ENCODE measurements around the gene SFMBT2.

Gene SFMBT2

GRCh38 chr10:7170626-7171322, 240.1 kb downstream of the SFMBT2 start:
- no peak for DNase-seq

- DNase-seq: no peak
Observed at GRCh38 chr10:7168414-7168813, 242.4 kb downstream of the SFMBT2 start.

DNA sequence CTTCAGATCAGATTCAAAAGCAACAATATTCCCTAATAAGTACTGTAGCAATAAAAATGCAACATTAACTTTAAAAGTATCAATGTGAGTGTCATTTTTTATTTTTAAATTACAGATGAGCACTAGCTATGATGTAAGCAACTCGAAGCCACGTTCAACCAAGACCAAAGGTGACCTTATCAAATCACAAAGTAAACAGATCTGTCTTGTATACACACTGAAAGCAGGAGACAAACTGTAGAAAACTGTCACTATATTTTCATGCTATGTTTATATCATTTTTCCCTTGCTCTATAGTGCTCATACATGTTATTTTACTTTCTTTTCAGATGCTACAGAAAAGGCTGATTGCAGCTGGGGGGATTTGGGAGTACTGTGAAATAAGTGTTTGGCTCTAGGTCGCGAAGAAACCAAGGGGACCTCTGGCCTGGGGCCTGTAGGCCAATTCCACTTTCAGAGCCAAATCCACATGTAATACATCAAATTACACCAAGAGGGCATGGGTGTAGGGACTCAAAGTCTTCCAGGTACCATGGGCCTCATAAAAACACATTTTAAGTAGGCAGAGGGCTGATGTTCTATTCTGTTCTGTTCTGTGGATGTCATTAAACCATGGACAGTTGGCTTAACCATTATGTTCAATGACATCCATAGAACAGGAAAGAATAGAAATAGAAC, 245.2 kb downstream of the SFMBT2 start:
- no peak for DNase-seq

DNA sequence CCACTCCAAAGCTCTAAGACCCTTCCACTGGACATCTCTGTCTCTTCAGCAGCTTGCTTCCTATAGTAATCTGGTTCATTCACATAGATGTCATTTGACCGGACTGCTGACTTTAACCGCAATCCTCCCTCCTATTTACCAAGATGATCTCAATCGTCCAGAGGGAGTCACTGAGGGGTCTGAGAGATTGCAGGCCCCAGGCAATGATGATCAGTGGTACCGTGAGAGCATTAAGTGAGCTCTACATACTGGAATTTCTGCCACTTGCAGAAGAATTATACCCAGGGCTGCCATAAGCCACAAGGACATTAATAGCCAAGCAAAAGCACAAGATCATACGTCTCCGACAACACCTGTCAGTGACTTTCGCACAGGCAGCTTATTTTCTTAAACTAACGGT, 245.9 kb downstream of the SFMBT2 start:
- DNase-seq: no peak

- DNase-seq: no peak
Observed at GRCh38 chr10:7162331-7162730, 248.5 kb downstream of the SFMBT2 start.

DNA sequence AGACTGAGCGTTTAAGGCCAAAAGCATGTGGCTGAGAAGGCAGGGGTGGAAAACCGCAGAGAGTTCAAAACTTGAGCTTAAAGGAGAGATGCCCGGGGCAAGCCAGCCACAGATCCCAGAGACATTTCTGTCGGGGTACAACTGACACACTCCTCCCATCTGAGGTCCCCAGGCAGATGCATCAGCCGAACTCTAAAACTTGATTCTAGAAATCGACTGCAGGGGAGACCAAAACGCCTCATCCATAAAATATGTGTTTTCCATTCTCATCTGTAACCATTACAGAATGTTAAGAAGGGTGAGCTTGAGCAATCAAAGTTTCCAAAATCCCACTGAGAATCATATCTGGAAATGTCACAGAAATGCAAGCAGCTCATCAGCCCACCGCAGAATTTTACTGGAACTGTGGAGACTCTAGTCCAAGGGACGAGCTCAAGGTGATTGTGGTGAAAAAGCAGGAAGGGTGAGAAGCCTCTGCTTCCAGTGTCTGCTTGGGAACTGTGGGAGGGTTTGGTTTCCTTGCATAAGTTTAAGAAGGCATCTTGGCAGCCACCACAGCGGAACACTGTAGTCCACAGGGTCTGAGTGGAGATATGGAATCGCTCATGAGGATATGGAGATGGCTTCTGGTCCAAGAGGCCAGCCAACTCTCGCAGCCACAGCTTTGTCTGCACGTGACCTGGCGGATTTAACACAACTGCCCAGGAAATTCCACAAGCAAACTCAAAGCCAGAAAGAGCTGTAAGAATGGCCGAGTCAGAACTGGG, 249.2 kb downstream of the SFMBT2 start:
- DNase-seq: peak; percentile 31

DNA sequence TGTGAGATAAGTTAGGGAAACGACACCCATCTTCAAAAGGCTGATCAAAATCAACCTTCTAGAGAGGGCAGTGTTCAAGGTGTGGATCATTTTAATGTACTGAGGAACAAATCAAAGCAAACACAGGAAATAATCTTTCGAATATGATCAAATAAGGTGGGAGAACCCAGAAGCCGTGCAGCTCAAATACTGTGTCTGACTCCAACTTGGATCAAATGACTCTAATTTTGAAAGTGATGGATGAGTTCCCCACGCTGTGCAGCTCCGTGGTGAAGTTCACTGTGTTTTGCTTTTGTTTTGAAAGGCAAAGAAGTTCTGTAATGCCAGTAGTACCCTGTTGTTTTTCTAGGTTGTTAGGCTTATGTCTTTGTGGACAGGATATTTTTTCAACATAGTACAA, 250.9 kb downstream of the SFMBT2 start:
- DNase-seq: no peak

DNA sequence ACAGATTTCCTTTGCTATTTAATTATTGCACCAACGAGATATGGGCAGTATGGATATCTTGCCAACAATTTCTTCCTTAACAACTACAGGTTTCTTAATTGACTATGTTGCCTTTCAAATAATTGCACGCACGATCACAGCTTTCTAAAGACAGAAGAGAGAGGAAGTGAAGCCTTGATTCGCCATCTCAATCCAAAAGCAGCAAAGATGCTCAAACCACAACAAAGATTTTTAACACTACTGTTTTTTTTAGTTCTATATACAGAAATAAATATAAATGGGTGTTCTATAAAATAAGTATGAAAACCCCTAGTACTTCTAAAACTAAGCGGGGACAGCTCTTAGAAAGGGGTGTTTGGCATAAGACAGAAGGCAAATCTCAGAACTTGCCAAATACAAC, 251.3 kb downstream of the SFMBT2 start:
- DNase-seq: no peak

DNA sequence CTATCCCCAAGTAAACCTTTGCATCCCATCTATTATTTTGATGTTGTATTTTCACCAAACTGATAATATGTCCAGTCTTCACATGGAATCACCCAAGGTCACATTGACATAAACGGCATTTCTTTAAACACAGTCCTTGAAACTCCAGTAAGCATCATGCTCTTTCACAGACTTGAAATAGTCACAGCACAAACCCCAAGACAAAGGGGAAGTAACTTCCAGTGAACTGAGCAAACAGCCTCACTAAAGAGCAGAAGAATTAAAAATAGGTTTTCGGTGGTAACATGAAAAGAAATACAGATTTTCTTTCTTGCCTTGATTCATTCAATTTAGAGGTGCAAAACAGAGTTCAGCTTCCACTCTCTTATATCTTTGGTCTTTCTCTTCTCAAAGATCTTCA, 253.7 kb downstream of the SFMBT2 start:
- DNase-seq: no peak

- peak; percentile 25 for DNase-seq
Observed at GRCh38 chr10:7153750-7154149, 257.1 kb downstream of the SFMBT2 start.

DNA sequence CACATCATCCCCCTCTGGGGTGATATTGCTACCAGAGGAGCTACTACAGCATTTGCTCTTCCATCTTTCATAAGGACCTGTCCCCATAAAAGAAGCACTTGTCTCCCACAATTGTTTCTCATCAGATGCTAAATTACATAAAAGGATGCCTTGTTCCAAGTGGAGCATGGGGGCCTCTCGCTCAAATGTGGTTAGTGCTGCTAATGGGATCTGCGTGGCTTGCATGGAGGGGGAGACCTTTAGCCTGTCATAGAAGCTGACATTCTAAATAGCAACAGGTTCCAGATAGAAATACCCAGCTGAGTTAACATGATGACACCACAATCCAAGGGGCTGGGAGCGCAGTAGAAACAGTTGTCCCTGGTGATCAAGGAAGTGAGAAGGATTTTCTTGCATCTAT, 257.9 kb downstream of the SFMBT2 start:
- DNase-seq: no peak

GRCh38 chr10:7152341-7152740, 258.5 kb downstream of the SFMBT2 start:
- no peak for DNase-seq

DNA sequence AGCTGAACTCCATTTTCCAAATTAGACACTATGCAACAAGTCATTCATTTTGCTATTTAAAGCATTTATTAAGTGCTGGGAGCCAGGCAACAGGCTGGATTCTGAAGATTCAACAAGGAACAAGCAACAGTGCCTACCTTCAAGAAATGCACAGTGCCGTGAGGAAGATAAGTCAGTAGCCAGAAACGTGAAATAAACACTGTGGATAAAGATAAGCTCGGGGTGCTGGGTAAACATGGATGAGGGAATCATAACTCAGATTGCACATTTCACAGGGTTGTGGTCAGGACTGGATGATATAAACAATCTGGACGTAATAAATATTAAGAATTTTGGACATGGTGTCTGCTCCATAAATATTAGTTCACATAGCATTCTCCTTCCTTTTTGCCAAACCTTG, 259.3 kb downstream of the SFMBT2 start:
- DNase-seq: no peak

GRCh38 chr10:7150349-7150748, 260.5 kb downstream of the SFMBT2 start:
- DNase-seq: no peak

DNA sequence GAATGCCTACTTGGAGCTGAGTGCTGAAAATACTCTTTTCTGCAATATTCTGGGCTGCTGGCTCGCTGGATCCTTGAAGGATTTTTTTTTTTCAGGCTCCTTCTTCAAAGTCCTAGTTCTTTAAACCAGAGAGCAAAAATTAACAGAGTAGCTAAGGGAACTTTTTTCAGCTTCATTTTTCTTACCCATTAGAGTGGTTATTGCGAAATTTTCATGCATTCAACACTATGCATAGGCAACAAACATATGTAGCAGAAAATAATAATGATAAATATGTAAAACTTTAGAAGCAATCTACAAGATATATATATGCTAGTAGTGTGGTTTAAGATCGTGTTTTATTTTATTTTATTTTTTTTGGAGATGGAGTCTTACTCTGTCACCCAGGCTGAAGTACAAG, 264.6 kb downstream of the SFMBT2 start:
- DNase-seq: no peak

- DNase-seq: no peak
Observed at GRCh38 chr10:7136016-7136415, 274.8 kb downstream of the SFMBT2 start.

- DNase-seq: no peak
Observed at GRCh38 chr10:7135188-7135587, 275.6 kb downstream of the SFMBT2 start.

DNA sequence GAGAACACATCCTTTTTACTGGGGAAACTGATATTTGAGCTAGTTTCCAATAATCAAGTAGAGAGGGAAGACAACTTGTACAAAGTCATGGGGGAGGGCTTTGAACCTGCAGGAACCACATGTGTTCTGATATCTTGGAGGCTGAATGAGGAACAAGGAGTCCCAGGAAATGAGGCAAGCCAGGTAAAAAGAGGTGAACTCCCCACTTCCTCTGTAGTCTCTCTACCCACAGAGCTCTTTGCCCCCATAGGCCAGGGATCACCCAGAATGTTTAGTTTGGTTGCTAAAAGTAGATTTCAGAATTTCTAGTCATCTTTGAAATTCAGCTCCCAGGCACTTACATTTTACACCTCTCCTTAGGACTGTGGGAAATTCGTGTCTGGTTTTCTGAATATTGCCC, 276.4 kb downstream of the SFMBT2 start:
- no peak for DNase-seq

DNA sequence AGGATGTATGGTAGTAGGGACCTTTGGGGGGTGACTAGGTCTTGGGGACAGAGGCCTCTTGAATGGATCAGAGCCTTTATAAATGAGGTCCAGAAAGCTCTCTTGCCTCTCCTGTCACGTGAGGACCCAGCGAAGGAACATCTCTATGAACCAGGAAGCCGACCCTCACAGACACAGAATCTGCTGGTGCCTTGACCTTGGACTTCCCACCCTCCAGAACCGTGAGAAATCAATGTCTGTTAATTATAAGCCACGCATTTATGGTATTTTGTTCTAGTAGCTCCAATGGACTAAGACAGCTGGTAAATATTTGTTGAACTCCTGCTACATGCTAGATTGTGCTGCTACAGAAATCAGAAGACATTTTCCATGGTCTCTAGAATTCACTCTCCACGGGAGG, 276.9 kb downstream of the SFMBT2 start:
- no peak for DNase-seq

DNA sequence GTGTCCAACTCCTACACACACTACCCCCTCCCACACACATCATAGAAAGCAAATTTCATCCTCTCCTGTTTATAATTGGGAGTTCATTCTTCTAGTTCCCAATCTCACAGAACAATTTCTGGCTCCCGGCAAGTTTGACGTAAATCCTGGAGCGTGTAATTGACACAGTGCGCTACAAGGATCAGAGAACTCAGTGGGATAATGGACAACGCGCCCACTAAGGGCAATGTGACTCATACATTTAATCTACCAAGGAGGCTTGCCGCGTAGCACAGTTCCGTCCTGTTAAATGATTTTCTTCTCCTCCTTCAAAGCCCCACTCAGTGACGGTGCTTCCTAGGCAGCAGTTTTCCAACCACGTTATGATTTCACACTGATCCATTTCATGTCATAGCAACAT, 277.6 kb downstream of the SFMBT2 start:
- DNase-seq: no peak

DNA sequence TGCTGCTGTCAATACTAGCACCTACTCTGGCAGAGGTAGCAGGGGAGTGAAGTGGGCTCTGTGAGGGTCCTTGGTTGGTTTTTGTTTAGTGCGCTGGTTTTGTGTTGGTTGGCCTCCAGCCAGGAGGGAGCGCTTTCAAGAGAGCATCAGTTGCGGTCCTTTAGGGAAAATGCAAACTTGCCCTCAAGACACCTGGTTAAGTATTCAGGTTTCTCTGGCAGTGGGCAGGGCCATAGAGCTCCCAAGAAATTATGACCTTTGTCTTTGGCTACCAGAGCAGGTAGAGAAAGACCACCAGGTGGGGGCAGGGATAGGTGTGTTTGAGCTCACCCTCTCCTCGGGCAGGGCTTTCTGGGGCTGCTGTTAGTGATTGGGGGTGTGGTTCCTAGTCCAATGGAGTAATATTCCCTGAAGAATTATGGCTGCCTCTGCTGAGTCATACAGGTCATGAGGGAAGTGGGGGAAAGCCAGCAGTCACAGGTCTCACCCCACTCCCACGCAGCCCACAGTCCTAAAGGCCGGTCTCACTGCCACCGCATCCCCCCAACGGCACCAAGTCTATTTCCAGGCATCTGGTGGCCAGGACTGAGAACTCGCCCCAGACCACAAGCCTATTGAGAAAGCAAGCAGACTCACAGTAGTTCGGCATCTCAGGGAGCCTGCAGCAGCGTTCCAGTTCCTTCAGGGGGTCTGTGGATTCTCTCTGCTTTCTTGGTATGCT, 280.5 kb downstream of the SFMBT2 start:
- DNase-seq: no peak

- no peak for DNase-seq
Observed at GRCh38 chr10:7123774-7124173, 287.1 kb downstream of the SFMBT2 start.

GRCh38 chr10:7122561-7122960, 288.3 kb downstream of the SFMBT2 start:
- DNase-seq: no peak
